Left ventricle myocardium inferior (tissue), 1 donor: ENCODE measurements around the gene FAM185A. TPM values are rescaled to one million over a fixed set of nuclear protein-coding genes. Genes with fewer than 3 reads are reported as not detected.
A peak's percentile ranks its signal among the peaks of the same experiment; 100 is the strongest.
"Not testable (repeated sequence)": the region's sequence is repeated elsewhere in the genome, so short reads cannot be mapped to it uniquely, and the experiment has no call there.

Experiments used
- DNase-seq: peaks from one replicate; pipeline ENCODE4 v3.0.0-alpha.2; 2020
- H3K27ac ChIP-seq: fragments of 200-600 bp; replicated peaks from 2 replicates; pipeline ENCODE4 v1.8.0; 2021
- H3K27me3 ChIP-seq: fragments of 200-600 bp; 2 replicates; pipeline ENCODE4 v1.8.0; 2021; ENCODE audit warnings: low read depth
- H3K36me3 ChIP-seq: fragments of 200-600 bp; 2 replicates; pipeline ENCODE4 v1.8.0; 2021
- H3K4me1 ChIP-seq: fragments of 200-600 bp; 2 replicates; pipeline ENCODE4 v1.8.0; 2021
- H3K4me3 ChIP-seq: fragments of 200-600 bp; 2 replicates; pipeline ENCODE4 v1.8.0; 2021; ENCODE audit warnings: mild to moderate bottlenecking, moderate library complexity
- H3K9me3 ChIP-seq: fragments of 200-600 bp; replicated peaks from 2 replicates; pipeline ENCODE4 v1.8.0; 2021
- intact Hi-C: fragments of 100-400 bp; cut with micrococcal nuclease; formaldehyde crosslinking; loops from one replicate; pipeline ENCODE4 v1.11.0; 2022
- total RNA-seq: library from RNA; stranded (reverse); fragmentation: NEBNext Ultra II Directional; extraction: Animal tissue kit (Norgen Biotek cat#: 25700); gene quantifications from one replicate; pipeline ENCODE4 v1.2.1, GENCODE V29; 2021
- TF ChIP-seq, protein P1 (sequence below): fragments of 200-600 bp; IDR thresholded peaks from 2 replicates; pipeline ENCODE4 v1.8.0; 2021; ENCODE audit warnings: antibody characterized with exemption, mild to moderate bottlenecking, borderline replicate concordance
- donor health status: DM: no; HTN: yes; CAD: no; lungs with severe emphysema.

Gene FAM185A
- total RNA-seq, 1 donor from 2014 or later: 7.0 TPM

DNA sequence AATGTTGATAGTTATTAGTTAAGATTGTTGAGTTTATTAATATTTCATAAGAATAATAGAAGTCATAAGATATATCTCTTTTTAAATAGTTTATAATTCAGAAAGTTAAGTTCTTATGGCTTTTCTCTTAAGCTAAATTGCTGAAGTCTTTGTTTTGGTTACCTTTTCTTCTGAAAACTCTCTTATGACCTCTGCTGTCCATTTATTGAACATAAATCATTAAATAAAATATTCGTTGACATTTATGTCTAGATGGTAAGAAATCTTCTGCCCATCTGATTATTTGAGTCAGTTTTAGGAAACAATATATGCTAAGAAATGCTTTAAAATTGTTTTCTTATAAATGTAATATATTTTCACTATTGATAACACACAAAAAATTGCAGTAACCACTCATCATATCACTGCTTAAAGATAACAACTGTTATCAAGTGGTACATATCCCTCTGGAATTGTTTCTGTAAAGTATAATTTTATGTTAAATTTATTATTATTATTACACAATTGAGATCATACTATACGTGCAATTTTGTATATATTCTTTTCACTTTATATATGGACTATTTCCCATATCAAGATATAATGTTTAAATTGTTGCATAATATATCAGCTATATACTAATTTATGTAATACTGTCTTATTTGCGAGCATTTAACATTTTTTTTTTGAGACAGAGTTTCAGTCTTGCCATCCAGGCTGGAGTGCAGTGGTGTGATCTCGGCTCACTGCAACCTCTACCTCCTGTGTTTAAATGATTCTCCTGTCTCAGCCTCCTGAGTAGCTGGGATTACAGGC is 3.1 kb upstream of the FAM185A start:
- H3K9me3 ChIP-seq, DNase-seq, H3K36me3 ChIP-seq, H3K27me3 ChIP-seq, intact Hi-C loops, H3K27ac ChIP-seq, H3K4me3 ChIP-seq: not testable (repeated sequence)
- peaks cover 16% of the 10 kb centered on the region for H3K4me1 ChIP-seq
- TF ChIP-seq, protein P1, sequence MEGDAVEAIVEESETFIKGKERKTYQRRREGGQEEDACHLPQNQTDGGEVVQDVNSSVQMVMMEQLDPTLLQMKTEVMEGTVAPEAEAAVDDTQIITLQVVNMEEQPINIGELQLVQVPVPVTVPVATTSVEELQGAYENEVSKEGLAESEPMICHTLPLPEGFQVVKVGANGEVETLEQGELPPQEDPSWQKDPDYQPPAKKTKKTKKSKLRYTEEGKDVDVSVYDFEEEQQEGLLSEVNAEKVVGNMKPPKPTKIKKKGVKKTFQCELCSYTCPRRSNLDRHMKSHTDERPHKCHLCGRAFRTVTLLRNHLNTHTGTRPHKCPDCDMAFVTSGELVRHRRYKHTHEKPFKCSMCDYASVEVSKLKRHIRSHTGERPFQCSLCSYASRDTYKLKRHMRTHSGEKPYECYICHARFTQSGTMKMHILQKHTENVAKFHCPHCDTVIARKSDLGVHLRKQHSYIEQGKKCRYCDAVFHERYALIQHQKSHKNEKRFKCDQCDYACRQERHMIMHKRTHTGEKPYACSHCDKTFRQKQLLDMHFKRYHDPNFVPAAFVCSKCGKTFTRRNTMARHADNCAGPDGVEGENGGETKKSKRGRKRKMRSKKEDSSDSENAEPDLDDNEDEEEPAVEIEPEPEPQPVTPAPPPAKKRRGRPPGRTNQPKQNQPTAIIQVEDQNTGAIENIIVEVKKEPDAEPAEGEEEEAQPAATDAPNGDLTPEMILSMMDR: peak; percentile 17

DNA sequence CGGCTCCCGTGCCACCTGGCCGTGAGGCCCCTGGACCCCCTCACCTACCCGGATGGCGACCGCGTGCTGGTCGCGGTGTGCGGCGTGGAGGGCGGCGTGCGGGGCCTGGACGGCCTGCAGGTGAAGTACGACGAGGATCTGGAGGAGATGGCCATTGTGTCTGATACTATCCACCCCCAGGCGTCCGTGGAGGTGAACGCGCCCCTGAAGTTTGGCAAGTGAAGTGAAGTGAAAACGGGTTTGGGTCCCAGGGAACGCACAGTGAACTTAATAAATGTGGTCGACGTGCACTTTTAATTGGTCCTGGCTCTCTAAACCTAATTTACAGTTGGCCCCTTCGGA is 617 bp downstream of the FAM185A start:
- H3K36me3 ChIP-seq, H3K27me3 ChIP-seq, intact Hi-C loops, DNase-seq, H3K9me3 ChIP-seq: not testable (repeated sequence)
- Histone ChIP-seq H3K4me1 (peaks cover 19% of the 10 kb centered on the region), H3K27ac (peak overlapping the region; percentile 82), H3K4me3 (peak overlapping the region; percentile 78)

DNA sequence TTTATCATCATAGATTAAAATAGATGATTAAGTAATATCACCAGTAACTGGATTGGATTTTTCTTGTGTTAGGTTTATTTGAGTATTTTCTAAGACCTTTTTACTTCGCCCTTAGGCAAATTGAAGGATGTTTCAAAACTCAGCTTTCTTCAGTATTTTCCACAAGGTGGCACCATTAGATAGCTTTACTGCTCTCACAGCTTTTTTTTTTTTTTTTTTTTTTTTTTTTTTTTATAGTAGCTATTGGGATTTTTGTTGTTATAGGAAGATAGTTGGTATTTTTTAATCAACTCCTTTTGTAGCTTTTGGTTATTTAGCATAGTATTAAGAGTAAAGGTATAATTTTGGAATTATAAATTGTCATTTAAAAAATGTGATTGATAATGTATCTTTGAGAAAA is 9.4 kb downstream of the FAM185A start:
- DNase-seq, H3K9me3 ChIP-seq, H3K36me3 ChIP-seq, H3K4me3 ChIP-seq, intact Hi-C loops, H3K27me3 ChIP-seq, H3K27ac ChIP-seq, H3K4me1 ChIP-seq: not testable (repeated sequence)
- TF ChIP-seq, protein P1: peak; percentile 49

DNA sequence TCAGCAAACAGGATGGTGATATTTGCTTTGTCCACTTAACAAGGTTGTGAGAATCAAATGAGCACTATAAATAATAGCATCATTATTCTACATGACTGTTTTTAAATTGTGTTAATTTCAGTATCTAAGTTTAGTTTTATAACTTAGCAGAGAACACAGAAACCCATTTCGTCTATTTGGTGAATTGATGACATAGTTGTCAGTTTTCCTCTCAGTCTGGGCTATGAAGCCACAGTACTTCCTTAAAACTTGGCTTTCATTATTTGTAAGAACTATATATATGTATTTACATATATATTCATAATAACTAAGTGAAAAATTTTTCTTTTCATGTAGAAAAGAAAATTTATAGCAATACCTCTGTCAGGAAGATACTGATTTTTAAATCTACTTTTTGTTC is 11.1 kb downstream of the FAM185A start:
- H3K36me3 ChIP-seq, intact Hi-C loops, DNase-seq, H3K4me3 ChIP-seq, H3K27me3 ChIP-seq, H3K27ac ChIP-seq, H3K4me1 ChIP-seq, H3K9me3 ChIP-seq: not testable (repeated sequence)

DNA sequence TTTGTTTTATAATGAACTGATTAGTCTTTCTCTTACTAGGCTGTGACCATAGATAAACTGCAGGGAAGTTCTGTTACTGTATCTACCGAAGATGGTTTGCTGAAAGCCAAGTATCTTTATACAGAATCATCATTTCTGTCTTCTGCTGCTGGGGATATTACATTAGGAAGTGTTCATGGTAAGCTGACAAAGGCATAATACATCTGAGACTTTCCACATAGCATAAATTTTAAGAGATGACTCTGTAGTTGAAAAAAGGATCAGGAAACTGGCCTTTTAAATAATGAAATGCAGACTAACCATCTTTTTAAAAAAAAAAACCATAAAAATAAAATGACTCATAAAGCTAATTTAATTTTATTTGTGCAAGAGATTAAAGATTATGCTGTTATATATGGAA is 12.4 kb downstream of the FAM185A start:
- intact Hi-C loops, H3K36me3 ChIP-seq, H3K27me3 ChIP-seq, H3K4me3 ChIP-seq, H3K27ac ChIP-seq, H3K4me1 ChIP-seq, H3K9me3 ChIP-seq, DNase-seq: not testable (repeated sequence)

DNA sequence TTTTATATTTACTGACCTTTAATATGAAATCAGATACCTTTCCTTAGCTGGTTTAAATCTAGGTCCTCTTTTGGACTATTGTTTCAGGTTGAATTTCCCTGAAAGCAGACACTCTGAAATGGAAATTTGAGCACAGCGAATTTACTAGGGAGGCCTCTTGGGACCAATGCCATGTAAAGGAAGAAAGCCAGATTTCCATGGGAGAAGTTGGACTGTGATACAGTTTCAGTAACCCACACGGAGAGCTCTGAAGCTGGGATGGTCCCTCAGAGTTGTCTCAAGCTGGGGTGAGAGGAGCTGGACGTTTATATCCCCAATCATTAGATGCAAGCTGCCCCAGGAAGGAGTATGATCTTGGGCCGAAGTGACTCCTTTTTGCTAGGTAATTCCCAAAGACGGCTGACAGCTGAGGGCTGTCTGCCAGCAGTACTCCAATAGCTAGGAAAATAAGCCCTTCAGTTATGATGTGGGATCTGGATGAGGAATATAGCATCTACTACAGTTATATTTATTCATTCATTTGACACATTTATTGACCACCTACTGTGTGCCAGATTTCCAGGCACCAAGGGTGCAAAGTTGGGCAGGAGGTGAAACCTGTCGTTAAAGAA is 14.6 kb downstream of the FAM185A start:
- intact Hi-C loops, H3K9me3 ChIP-seq, H3K27ac ChIP-seq, H3K36me3 ChIP-seq, H3K4me3 ChIP-seq, DNase-seq, H3K27me3 ChIP-seq, H3K4me1 ChIP-seq: not testable (repeated sequence)

DNA sequence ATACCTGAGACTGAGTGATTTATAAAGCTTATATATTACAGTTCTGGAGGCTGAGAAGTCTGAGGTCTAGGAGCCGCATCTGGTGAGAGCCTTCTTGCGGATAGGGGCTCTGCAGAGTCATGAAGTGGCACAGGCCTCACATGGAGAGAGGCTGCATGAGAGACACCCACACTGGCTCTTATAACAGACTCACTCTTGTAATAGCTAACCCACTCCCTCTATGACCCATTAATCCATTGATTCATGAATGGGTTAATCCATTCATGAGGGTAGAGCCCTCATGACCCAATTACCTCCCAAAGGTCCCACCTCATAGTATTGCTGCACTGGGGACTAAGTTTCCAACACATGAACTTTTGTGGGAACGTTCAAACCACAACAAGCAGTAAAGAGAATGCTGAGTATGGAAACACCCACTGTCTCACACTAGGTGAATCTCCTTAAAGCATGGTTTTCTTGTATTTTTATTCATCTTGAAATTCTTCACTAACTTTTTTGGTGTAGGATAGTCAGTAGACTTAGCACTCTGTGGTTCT is 20.9 kb downstream of the FAM185A start:
- H3K27ac ChIP-seq, intact Hi-C loops, DNase-seq, H3K4me3 ChIP-seq, H3K36me3 ChIP-seq, H3K4me1 ChIP-seq, H3K27me3 ChIP-seq, H3K9me3 ChIP-seq: not testable (repeated sequence)

DNA sequence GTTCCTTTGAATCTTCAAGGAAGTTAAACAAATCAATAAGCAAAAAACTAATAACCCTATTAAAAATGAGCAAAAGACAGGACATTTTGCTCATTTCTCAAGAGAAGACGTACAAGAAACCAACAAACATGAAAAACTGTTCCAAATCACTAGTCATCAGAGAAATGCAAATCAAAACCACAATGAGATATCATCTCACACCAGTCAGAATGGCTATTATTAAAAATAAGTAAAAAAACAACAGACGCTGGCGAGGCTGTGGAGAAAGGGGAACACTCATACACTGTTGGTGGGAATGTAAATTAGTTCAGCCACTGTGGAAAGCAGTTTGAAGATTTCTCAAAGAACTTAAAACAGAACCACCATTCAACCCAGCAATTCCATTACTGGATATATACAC is 21.7 kb downstream of the FAM185A start:
- H3K4me3 ChIP-seq, H3K27ac ChIP-seq, H3K36me3 ChIP-seq, H3K9me3 ChIP-seq, H3K4me1 ChIP-seq, H3K27me3 ChIP-seq, intact Hi-C loops, DNase-seq: not testable (repeated sequence)

DNA sequence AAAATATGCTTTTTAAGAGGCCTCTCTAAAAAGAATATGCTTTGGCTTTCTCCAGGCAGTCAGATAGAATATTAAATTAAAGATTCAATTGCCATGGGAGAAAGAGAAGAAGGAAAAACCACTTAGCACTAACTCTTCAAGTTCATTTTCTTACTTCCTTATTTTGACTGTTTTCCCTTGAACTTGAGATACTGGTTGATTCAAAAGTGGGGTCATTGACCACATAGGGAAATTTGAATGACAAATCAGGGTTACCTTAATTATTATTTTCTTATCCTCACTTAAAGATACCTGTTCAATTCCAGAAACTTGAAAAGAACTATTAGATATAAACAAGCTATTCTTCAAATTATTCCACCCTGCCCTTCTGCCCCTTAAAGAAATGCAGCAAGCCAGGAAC is 27.4 kb downstream of the FAM185A start:
- H3K27ac ChIP-seq, H3K9me3 ChIP-seq, intact Hi-C loops, DNase-seq, H3K27me3 ChIP-seq, H3K4me3 ChIP-seq, H3K4me1 ChIP-seq: not testable (repeated sequence)
- peaks cover 19% of the 10 kb centered on the region for H3K36me3 ChIP-seq

DNA sequence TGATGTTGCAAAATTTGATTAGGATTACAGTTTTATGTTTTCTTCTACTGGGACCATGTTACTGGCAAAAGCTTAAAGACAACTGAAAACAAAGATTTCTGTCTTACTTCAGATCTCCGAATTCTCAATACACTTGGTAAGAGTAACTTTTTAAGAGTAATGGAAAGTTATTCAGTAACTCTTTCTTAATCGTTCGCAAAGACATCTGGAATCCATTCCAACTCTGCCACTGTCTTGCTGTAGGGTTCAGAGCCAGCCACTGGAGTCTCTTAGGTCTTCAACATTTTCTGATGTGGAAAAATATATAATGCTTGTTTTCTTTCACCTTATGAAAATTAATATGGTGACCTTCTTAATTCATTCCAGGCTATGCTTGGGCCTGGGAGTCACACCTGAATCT is 29.9 kb downstream of the FAM185A start:
- DNase-seq, H3K4me3 ChIP-seq, H3K27me3 ChIP-seq, H3K9me3 ChIP-seq, H3K4me1 ChIP-seq, H3K27ac ChIP-seq, intact Hi-C loops: not testable (repeated sequence)
- peaks cover 20% of the 10 kb centered on the region for H3K36me3 ChIP-seq

DNA sequence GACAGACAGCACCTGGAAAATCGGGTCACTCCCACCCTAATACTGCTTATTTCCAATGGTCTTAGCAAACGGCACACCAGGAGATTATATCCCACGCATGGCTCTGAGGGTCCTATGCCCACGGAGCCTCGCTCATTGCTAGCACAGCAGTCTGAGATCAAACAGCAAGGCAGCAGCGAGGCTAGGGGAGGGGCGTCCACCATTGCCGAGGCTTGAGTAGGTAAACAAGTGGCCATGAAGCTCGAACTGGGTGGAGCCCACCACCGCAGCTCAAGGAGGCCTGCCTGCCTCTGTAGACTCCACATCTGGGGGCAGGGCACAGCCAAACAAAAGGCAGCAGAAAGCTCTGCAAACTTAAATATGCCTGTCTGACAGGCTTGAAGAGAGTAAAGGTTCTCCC is 32.1 kb downstream of the FAM185A start:
- H3K9me3 ChIP-seq, H3K27me3 ChIP-seq, DNase-seq, H3K27ac ChIP-seq, intact Hi-C loops, H3K4me1 ChIP-seq, H3K4me3 ChIP-seq: not testable (repeated sequence)
- peaks cover 20% of the 10 kb centered on the region for H3K36me3 ChIP-seq

DNA sequence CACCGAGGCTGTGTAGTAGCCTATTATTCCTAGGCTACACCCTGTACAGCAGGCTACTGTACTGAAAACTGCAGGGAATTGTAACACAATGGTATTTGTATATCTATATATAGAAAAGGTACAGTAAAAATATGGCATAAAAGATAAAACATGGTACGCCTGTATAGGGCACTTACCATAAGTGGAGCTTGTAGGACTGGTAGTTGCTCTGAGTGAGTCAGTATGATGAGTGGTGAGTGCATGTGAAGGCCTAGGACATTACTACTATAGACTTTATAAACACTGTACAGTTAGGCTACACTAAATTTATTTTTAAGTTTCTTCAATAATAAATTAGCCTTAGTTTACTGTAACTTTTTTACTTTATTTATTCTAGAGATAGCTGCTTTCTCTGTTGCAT is 40.0 kb downstream of the FAM185A start:
- peaks cover 14% of the 10 kb centered on the region for H3K36me3 ChIP-seq
- H3K27me3 ChIP-seq, H3K4me1 ChIP-seq, DNase-seq, H3K27ac ChIP-seq, intact Hi-C loops, H3K4me3 ChIP-seq, H3K9me3 ChIP-seq: not testable (repeated sequence)
